Activated T-cell treated with anti-CD3 and anti-CD28 coated beads for 1 hour (primary cell): ENCODE results near the gene NPSR1.

Source experiments
- DNase-seq: peaks from one replicate; pipeline ENCODE4 v3.0.0-alpha.2; 2020; ENCODE audit warnings: low read depth

The NPSR1 gene

DNA sequence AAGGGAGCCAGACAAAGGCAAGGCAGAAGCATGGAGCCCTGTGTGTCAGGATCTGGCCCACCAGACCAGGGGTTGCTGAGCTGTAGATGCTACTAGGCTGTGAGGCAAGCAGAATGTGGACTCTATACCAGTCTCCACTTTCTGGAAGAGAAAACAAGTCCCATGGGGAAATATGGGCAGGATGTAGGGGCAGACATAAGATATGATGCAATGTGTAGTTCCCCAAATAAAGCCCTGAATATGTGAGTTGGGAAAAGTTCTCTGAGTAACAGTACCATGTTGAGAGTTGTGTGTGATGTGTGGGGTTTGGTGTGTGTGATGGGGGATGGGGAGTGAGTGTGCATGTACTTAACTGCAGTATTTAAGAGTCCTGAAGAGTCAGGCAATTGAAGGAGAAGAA, 62.3 kb downstream of the NPSR1 start:
- DNase-seq = no peak

DNA sequence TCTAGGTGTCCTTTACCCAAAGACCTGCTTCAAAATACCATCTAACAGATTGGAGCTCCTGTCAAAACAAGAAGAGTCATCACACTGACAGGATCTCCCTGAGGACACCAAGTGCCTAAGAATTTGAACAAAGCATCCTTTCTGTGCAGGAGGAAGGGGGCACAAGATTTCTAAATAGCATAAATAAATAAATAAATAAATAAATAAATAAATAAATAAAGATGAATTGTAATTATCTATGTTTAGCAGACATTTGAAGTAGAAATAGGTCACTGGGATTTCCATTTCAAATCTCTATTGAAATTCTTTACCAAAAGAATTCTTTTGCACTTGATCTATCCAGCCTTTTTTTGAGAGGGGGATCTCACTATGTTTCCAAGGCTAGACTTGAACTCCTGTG, 65.3 kb downstream of the NPSR1 start:
- no peak for DNase-seq

DNA sequence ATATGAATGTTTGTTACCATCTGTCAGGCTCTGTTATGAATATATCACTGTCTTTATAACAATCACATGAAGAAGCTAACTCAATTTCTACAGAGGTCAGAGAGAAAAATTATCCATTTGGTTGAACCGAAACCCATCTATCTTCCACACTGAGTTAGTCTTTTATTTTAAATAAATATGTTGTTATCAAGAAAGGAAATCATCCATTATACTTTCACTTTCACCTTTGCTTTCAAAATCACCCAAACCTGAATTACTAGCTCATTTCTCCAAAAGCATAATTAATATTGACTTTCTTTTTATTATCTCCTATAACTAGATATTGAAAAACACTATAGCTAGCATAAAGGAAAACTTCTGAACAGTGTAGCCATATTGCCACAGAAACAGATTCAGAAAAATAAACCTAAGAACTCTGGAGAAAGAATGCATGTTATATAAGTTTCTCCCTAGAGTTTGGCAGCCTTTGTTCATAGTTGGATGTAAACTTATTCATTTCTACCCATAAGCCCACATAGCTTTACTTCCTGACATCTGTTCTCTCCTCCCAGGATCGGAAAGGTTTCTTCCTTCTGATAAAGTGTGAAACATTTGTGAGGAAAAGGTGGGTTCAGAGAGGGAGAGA, 66.0 kb downstream of the NPSR1 start:
- DNase-seq = no peak

DNA sequence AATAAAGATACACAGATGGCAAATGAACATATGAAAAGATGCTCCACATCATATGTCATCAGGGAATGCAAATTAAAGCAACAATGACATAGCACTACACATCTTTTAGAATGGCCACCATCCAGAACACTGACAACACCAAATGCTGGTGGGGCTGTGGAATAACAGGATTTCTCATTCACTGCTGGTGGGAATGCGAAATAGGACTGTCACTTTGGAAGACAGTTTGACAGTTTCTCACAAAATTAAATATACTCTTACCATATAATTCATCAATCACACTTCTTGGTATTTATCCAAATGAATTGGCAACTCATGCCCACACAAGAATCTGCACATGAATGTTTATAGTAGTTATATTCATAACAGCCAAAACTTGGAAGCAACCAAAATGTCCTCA, 68.2 kb downstream of the NPSR1 start:
- DNase-seq = no peak

DNA sequence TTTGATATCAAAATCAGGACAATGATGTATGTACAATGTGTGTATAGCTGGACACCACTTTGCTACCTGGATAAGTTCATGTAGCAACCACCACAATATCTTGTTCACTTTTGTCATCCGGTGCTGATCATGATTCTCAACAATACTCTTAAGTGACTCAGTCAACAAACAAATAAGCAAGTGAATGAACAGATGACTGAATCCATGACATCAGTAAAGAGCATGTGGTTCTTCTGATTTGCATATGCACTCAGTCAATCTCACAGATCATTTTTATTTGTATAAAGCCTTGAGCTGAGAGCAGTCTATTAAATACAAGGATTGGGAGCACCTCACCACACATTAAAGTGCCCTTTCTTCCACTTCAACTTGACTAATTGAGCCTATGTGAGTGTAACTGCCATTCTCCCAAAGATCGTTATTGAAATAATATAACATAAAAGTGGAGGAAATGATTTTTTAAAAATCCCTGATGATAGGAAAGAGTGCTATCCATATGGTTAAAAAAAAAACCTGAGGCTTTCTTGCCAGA, 69.5 kb downstream of the NPSR1 start:
- DNase-seq = no peak

DNA sequence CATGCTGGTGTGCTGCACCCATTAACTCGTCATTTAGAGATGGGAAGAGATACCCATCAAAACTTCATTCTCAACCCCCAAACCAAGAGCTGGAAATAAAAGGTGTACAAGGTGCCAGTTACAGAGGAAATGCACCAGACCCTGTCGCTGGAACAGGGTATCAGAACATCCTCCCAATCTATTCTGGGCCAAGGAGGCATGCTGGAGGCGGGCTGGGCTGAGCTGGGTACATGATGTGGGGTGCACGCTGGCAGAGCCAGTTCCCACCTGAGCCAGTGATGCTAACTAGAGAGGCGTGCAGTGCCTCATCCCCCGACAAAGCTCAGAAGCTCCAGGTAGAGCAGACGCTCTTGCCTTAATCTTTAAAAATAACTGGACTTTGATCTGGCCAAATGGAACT, 70.1 kb downstream of the NPSR1 start:
- no peak for DNase-seq

DNA sequence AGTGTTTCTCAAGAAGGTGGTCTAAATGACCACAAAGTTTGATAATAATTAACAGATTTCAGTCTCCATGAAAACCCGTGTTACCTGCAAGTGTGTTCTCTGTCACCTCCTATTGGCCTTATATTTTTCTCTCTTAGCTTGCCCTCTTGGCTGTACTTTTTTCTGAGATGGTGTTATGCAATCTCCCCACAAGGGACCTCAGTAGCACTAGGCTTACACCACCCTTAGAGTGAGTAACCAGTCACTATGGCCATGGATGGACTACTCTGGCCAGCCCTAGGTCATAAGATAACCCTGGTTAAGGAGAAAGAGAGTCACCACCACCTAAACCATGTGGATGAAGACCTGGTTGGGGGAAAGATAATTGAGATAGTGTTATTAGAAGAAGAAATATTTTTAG, 76.8 kb downstream of the NPSR1 start:
- no peak for DNase-seq

DNA sequence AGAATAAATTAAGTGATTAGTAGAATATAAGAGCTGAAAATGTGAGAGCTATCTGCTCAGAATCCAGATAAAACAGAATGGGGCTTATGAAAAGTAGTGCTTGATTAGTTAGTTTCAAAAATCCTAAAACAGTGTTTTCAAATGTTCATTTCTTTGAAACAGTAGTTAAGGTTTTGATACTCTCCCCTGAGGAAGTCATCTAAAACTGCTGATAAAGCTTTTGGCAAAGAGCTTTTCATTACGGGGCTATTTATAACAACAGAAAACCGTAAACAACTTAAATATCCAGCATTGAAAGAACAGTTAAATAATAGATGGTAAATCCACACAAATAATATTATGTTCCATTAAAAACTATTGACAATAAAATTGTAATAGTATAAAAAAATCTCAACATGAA, 77.5 kb downstream of the NPSR1 start:
- DNase-seq = no peak

DNA sequence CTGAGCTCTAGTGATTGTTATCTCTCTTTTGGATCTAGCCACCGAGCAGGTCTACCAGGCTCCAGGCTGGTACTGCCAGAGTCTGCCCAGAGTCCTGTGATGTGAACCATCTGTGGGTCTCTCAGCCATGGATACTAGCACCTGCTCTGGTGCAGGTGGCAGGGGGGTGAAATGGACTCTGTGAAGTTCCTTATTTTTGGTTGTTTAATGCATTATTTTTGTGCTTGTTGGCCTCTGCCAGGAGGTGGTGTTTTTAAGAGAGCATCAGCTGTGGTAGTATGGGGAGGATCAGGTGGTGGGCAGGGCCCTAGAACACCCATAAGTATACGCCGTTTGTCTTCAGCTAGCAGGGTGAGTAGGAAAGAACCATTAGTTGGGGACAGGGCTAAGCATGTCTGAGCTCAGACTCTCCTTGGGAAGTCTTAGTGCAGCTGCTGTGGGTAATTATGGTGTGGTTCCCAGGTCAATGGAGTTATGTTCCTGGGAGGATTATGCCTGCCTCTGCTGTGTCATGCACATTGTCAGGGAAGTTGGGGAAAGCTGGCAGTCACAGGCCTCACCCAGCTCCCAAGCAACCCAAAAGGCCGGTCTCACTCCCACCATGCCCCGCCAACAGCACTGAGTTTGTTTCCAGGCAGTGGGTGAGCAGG, 81.8 kb downstream of the NPSR1 start:
- no peak for DNase-seq

DNA sequence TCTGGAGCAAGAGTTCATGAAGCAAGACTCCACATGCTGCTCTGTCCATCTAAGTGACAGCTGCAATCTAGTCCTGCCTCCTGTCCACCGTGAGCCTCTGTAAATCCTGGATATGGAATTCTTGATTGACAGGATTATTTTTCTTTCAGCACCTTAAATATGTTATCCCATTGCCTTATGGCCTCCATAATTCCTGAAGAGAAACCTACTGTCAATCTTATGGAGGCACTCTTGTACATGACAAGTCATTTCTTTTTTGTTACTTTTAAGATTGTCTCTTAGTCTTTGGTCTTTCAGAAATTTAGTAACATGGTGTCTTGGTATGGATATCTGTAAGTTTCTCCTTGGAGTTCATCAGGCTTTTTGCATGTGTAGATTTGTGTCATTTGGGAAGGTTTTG, 82.8 kb downstream of the NPSR1 start:
- DNase-seq = no peak

DNA sequence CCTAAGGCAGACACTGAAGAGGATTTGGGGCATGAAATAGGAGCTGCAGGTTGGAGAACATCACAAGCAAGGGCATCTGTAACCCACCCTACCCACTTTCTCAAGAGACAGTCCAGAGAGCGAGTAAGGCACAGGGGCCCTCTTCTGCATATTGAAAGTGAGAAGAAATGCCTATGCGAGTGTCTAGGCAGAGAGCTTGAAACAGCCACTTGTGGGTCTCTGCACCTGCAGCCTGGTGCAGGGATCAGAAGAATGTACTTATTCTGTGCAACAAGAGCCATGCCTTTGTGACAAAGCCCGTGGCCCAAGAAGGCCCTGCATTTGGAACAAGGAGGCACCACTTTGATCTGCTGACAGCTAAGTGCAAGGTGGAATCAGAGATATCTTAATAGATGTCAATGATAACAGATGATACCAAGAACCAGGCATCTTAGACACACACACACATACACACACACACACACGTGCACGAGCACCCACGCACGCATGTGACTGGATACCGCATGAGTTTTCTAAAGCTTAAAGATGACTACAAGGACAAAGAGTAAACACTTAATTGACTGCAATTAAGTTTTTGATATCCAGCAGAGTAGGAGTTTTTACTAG, 89.3 kb downstream of the NPSR1 start:
- DNase-seq = no peak

DNA sequence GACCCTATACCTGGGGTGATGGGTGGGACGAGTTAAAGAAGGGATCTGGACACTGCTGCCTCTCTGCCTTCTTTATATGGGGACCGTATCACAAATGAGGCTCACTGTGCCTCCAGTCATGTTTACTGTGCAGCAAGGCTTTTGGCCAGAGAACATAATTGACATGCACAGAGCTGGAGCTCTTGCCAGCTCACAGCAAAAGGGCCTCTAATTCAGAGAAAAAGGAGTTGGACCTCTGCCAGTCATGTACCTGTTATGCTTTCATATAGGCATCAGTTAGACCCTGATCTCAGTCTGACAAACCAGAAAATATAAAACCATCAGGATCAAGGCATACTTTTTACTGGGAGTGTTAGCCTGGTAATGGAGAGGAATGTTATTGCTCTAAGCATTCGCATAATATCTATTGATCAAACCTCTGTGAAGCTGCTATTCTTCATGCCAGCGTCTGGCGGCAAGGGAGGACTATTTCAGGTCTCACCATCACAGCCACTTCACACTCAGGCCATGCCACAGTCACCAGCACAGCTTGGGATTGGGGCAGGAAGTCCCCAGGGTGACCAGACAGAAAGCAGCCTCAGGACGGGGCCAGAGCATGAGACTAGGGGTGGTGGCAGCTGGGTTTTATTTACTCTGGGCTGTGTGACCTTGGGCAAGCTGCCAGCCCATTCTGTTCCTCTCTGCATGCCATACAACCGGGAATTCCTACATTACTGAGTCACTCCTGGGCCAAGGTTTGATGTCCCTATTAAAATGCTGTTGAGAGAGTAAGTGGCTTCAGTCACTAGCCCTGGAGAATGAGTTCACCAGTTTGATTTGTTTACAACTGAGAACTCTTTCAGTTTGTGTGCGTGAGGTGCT, 90.1 kb downstream of the NPSR1 start:
- DNase-seq = no peak

DNA sequence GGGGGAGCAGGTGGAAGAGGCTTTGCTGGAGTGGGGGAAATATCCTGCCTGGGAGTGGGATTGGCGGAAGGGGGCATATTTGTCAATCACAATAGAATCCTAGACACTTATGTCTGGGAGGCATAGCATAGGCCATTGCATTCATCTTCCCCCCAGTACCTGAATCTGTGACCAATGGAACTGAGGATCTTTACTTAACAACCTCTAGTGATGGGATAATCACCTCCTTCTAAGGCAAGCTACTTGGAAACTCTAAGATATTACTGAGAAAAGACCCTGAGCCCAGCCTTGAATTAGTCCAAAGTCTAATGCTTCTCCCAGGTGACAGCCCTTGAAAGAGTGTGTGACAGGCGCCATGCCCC, 90.7 kb downstream of the NPSR1 start:
- no peak for DNase-seq

DNA sequence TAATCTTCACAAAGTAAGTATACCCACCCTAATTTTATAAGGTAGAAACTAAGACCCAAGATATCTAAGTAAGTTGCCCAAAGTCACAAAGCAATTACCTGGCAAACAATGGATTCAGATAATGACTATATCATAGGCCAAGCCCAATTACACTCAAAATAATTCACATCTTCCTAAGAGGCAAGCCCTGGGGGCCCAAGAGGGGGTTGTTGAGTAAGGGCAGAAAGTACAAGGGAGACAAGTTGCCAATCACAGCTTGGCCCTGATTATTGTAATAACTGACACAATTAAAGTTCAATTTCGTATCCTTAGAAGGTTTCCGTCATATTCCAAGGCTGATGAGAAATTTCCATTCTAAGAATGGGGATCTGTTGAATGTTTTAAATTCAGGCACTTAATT, 91.4 kb downstream of the NPSR1 start:
- DNase-seq = no peak

DNA sequence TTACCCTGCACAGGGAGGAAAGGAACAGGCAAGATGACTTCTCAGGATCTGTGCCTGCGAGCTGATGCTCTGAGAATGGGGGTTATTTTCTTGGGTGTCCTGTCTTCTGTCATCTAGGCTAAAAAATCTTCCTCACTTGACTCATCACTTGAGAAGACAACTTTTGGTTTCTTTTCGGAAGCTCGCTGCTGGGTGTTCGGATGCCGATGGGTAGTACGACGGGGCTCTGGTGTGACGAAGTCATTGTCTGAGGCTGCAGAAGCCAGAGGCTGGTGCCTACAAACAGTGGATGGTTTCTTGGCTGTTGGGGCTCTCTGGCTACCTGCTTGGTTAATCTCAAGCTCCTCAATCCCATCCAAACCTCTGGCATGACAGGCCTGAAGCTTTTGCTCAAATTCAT, 92.2 kb downstream of the NPSR1 start:
- no peak for DNase-seq

DNA sequence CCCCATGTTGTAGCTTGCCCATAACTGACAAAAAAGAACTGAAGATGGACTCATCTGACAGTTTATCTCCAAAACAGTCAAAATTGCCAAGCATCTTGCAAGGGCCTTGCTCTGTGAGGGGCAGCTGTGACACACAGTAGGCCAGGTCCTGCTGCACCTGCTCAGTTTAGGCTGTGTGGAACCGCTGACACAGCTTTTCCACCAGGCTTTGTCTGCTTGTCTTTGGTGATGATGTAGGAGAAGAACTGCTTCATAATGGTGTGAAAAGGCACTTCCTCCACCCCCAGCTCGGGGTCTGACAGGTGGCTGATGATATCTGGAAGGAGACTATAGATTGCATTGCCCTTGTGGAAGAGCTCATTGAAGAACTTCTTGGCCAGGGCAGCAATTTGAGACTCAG, 92.6 kb downstream of the NPSR1 start:
- no peak for DNase-seq

DNA sequence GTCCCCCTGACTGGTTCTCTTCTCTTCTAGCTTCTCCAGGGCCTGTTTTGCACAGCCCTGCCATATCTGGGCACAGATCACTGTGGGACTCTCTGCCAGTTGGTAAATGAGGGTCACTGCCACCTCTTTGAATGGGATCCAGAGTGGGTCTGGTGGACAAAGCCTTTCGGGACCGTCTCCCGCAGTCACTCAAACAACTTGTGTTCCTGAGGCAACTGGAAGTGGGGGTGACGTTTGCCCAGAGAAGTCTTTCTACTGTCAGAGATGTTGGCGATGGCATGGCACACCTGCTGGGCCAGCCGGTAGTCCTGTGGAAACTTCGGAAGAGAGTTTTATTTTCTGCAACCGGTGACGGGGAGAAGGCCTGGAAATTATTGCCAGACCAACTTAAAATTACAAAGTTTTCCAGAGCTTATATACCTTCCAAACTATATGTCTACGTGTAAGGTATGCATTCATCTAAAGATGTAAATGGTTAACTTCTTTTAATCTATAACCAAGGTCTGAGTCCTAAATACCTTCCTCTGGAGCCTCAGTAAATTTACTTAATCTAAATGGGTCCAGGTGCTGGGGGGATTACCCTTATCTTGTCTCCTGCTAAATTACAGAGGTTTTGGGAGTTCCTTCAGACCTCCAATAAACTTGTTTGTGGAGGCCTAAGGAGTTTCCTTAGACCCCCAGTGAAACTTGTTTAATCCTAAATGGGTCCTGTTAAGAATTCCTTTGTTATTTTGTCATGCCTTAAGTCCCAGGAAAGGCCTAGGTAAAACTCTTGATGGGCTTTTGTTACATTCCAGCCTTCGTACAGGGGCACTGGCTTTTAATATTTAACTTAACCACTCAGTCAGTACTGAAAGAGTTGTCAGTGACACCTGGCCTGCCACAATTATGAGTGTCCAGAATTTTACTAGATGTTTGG, 94.0 kb downstream of the NPSR1 start:
- DNase-seq = no peak

DNA sequence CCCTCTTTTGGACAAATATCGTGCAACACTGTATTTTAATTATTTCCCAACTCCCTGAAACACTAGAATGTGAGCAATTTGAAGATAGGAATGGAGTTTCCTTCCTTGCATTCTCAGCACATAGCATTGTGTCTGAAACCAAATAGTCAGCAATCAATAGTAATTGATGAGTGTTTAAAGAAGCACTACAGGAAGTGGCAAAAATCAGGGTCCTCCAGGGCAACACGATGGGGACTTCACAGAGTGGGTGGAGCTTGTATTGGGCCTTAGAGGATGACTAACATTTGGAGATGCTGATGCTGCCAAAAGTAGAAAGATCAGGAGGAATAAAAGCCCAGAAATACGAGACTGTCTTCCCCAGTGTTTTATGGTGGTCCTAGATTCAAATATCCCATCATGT, 94.9 kb downstream of the NPSR1 start:
- no peak for DNase-seq

DNA sequence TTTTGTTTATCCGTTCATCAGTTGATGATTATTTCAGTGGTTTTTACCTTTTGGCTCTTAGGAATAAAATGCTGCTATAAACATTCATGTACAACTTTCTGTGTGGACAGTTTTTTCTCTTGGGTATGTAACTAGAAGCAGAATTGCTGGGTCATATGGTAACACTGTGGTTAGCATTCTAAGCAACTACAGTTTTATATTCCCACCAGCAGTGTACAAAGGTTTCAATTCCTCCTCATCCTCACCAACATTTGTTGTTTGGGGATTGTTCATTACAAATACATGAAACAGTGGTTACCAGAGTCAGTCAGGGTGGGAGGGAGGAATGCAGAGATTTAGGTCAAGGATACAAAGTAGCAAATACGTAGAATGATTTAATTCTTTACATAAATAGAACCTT, 97.0 kb downstream of the NPSR1 start:
- DNase-seq = no peak

DNA sequence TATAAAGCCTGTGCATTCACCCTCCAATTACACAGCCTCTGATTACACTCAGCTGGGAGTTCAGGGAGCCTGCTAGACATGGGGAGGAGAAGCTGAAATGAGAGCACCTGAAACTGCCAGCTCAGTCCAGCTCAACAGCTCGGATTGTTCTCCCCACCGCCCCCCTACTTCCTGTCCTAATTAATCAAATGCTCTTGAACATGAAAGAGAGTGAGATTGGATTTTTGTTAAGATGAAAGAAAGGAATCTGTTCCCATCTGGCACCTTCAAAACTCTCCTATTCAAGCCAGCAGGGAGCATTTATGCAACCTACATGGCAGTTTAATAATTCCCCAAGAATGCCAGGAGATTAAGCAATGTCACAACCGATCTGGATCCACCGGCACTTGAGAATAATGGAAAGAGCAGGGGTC, 98.0 kb downstream of the NPSR1 start:
- no peak for DNase-seq

DNA sequence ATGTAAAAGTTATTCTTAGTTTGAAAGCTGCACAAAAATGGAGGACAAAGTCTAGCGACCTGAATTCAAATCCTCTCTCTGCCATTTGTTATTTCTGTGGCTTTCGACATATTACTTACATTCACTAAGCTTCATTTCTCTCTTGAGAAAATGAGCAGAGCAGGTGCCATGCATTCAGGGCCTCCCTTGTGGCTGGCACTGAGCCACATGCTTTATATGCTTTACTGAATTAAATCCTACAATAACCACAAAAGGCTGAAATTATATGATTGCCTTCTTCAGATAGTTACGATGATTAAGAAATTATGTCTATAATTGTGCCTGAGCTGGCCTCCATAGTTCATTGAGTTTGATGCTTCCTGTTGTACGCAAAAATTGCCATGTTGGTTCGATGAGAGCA, 98.7 kb downstream of the NPSR1 start:
- no peak for DNase-seq
